HepG2 (cell line): ENCODE results near the gene RPS6KB1. TPM values are rescaled to one million over a fixed set of nuclear protein-coding genes. Genes with fewer than 3 reads are reported as not detected.

Experiments
- EHMT2 ChIP-seq: fragments of 200-600 bp; sonication (generic); IDR thresholded peaks from 2 replicates; pipeline ENCODE4 v1.7.0; 2017; ENCODE audit warnings: antibody characterized with exemption, low read depth, low read length, borderline replicate concordance
- KAT2B ChIP-seq: fragments of 150-350 bp; IDR thresholded peaks from 2 replicates; pipeline ENCODE4 v1.6.1; 2014; ENCODE audit warnings: low read depth, low read length, borderline replicate concordance
- ZNF343 ChIP-seq: sonication (generic); formaldehyde crosslinking; IDR thresholded peaks from 2 replicates; pipeline ENCODE4 v1.4.0; 2020; ENCODE audit warnings: mild to moderate bottlenecking, missing genetic modification reagents
- ZNF460 ChIP-seq: sonication (generic); formaldehyde crosslinking; IDR thresholded peaks from 2 replicates; pipeline ENCODE4 v1.5.1; 2020; ENCODE audit warnings: missing genetic modification reagents, mild to moderate bottlenecking, borderline replicate concordance
- ZNF484 ChIP-seq: sonication (generic); formaldehyde crosslinking; IDR thresholded peaks from 2 replicates; pipeline ENCODE4 v1.5.1; 2020; ENCODE audit warnings: mild to moderate bottlenecking, low read depth, missing genetic modification reagents, borderline replicate concordance
- ZSCAN12 ChIP-seq: sonication (generic); formaldehyde crosslinking; IDR thresholded peaks from 2 replicates; pipeline ENCODE4 v1.9.0; 2021; ENCODE audit warnings: mild to moderate bottlenecking, missing genetic modification reagents
- polyA plus RNA-seq, 8 experiments: library from polyadenylated mRNA; depleted of rRNA in 3 of 8; stranded (reverse) in 7 of 8; unstranded in 1 of 8; fragments of >200 nt; fragmentation: Illumina TruSeq in 4 of 8; extraction: Trizol in 4 of 8; gene quantifications; 2 replicates each; pipeline versions ENCODE4 v1.2.1 to v1.2.3, GENCODE V29; 2011 to 2016; ENCODE audit warnings: low read depth in 4 of 8, missing spikeins in 1 of 8, mixed read lengths in 1 of 8; ENCODE audit not compliant: insufficient read depth in 1 of 8
- total RNA-seq, 5 experiments: library from RNA; depleted of rRNA; stranded (reverse); fragments of >200 nt; fragmentation: Illumina TruSeq; extraction: Trizol; gene quantifications; 2 replicates each; pipeline ENCODE4 v1.2.3, GENCODE V29; 2016; ENCODE audit warnings: low read depth in 1 of 5
- TF ChIP-seq, protein P1 (sequence below): sonication (generic); formaldehyde crosslinking; IDR thresholded peaks from 2 replicates; pipeline ENCODE4 v1.5.0; 2020; ENCODE audit warnings: mild to moderate bottlenecking, missing genetic modification reagents
- TF ChIP-seq, protein P2 (sequence below): sonication (generic); formaldehyde crosslinking; IDR thresholded peaks from 2 replicates; pipeline ENCODE4 v1.8.1; 2023; ENCODE audit warnings: mild to moderate bottlenecking, missing genetic modification reagents

The RPS6KB1 gene
- total and polyA plus RNA-seq, 2 of the 13 experiments (the other 11 are each of a cell fraction or from before 2014, with no cell fraction given) = 16.5 to 42.2 TPM

DNA sequence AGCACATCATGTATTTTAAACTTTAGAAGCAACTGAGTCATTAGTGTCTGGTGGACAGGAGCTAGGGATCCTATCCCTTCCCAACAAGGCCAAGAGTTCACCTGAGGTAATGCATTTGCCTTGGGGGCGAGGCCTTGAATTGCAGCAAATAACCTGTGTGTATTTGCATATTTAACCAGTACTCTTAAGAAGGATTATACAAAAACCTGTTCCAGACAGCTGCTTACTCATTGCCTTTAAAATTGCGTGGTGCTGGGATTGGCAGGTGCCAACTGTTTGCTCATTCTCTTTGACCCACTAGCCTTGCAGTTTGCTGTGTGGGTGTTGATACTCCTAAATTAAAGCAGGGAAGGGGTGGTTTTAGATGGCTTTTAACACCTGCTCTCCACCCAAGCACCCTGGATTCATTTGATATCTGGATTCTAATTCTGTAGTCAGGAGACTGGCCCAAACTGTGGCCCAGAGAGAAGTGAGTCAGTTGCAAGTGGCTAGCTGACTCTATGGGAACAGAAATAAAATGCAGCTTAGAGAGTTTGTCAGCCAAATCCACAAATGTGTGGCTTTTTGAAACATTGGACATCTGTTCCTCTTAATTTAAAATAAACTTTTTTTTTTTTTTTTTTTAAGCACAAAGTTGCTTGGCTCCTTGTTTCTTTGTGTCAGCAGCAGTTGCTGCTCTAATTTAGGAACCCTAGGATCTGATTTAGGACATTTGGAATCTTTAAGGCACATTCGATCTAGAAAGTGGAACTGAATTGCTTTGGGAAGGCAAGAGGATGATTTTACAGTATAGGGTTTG lies 47.1 kb upstream of the RPS6KB1 start (continued):
- no peak for TF ChIP-seq ZNF343 (CRISPR knock-in tag)
- no peak for TF ChIP-seq ZNF460 (CRISPR knock-in tag)
- TF ChIP-seq ZSCAN12 = no peak
- no peak; the same call in 1 of the 2 replicates for TF ChIP-seq EHMT2
- TF ChIP-seq, protein P1, sequence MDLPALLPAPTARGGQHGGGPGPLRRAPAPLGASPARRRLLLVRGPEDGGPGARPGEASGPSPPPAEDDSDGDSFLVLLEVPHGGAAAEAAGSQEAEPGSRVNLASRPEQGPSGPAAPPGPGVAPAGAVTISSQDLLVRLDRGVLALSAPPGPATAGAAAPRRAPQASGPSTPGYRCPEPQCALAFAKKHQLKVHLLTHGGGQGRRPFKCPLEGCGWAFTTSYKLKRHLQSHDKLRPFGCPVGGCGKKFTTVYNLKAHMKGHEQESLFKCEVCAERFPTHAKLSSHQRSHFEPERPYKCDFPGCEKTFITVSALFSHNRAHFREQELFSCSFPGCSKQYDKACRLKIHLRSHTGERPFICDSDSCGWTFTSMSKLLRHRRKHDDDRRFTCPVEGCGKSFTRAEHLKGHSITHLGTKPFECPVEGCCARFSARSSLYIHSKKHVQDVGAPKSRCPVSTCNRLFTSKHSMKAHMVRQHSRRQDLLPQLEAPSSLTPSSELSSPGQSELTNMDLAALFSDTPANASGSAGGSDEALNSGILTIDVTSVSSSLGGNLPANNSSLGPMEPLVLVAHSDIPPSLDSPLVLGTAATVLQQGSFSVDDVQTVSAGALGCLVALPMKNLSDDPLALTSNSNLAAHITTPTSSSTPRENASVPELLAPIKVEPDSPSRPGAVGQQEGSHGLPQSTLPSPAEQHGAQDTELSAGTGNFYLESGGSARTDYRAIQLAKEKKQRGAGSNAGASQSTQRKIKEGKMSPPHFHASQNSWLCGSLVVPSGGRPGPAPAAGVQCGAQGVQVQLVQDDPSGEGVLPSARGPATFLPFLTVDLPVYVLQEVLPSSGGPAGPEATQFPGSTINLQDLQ (CRISPR knock-in tag) = no peak
- no peak for TF ChIP-seq ZNF484
- TF ChIP-seq KAT2B = no peak
- TF ChIP-seq, protein P2, sequence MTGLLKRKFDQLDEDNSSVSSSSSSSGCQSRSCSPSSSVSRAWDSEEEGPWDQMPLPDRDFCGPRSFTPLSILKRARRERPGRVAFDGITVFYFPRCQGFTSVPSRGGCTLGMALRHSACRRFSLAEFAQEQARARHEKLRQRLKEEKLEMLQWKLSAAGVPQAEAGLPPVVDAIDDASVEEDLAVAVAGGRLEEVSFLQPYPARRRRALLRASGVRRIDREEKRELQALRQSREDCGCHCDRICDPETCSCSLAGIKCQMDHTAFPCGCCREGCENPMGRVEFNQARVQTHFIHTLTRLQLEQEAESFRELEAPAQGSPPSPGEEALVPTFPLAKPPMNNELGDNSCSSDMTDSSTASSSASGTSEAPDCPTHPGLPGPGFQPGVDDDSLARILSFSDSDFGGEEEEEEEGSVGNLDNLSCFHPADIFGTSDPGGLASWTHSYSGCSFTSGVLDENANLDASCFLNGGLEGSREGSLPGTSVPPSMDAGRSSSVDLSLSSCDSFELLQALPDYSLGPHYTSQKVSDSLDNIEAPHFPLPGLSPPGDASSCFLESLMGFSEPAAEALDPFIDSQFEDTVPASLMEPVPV (CRISPR knock-in tag) = peak; percentile 17; the same call in 1 of the 2 replicates
- TF ChIP-seq, all 625 proteins: peak for 124
